Nephron (organoid): Measurements from ENCODE around the gene MIEF1.

Source experiments
- H3K27ac Mint-ChIP-seq, 3 experiments: 2 replicates each; pipeline ENCODE4 v1.8.0; 2020; ENCODE audit warnings: mixed read lengths in 3 of 3, mild to moderate bottlenecking in 2 of 3, moderate library complexity in 1 of 3
- H3K27me3 Mint-ChIP-seq: 2 replicates; pipeline ENCODE4 v1.8.0; 2021; ENCODE audit warnings: low read depth, mild to moderate bottlenecking, moderate library complexity, mixed read lengths
- H3K36me3 Mint-ChIP-seq: 2 replicates; pipeline ENCODE4 v1.8.0; 2020; ENCODE audit warnings: low read depth, mixed read lengths
- H3K4me1 Mint-ChIP-seq: 2 replicates; pipeline ENCODE4 v1.8.0; 2020; ENCODE audit warnings: mixed read lengths
- H3K4me3 Mint-ChIP-seq, 3 experiments: 2 replicates each; pipeline ENCODE4 v1.8.0; 2020; ENCODE audit warnings: mild to moderate bottlenecking in 3 of 3, mixed read lengths in 3 of 3, moderate library complexity in 2 of 3
- H3K9me3 Mint-ChIP-seq: 2 replicates; pipeline ENCODE4 v1.8.0; 2020; ENCODE audit warnings: mixed read lengths
- CTCF ChIP-seq, 3 experiments: fragments of 200-600 bp; sonication (generic); IDR thresholded peaks; one replicate each; pipeline ENCODE4 v1.5.0; 2021; ENCODE audit warnings: antibody characterized with exemption in 3 of 3; ENCODE audit not compliant: unreplicated experiment in 3 of 3

Gene MIEF1

GRCh38 chr22:39511226-39511625, 9.1 kb downstream of the MIEF1 start:
- H3K27me3 Mint-ChIP-seq = no peaks in the 10 kb centered on the region
- H3K4me1 Mint-ChIP-seq = peaks cover 4% of the 10 kb centered on the region
- H3K27ac Mint-ChIP-seq = no peak overlapping the region
- H3K9me3 Mint-ChIP-seq = no peaks in the 10 kb centered on the region
- no peak for TF ChIP-seq CTCF (IDR thresholded peaks at IDR 0.05; ENCODE audit: unreplicated experiment in 3 of 3)
- no peak overlapping the region for H3K4me3 Mint-ChIP-seq
- H3K36me3 Mint-ChIP-seq = peaks cover 72% of the 10 kb centered on the region

- H3K27me3 Mint-ChIP-seq = no peaks in the 10 kb centered on the region
- H3K27ac Mint-ChIP-seq = no peak overlapping the region
- TF ChIP-seq CTCF (IDR thresholded peaks at IDR 0.05; ENCODE audit: unreplicated experiment in 3 of 3) = no peak
- no peak overlapping the region for H3K4me3 Mint-ChIP-seq
- H3K9me3 Mint-ChIP-seq = no peaks in the 10 kb centered on the region
- peaks cover 65% of the 10 kb centered on the region for H3K36me3 Mint-ChIP-seq
- H3K4me1 Mint-ChIP-seq = peaks cover 4% of the 10 kb centered on the region
Measured at GRCh38 chr22:39512026-39512425, 9.9 kb downstream of the MIEF1 start.

GRCh38 chr22:39513791-39514190, 11.7 kb downstream of the MIEF1 start:
- no peak overlapping the region for H3K27ac Mint-ChIP-seq
- TF ChIP-seq CTCF (IDR thresholded peaks at IDR 0.05; ENCODE audit: unreplicated experiment in 3 of 3) = no peak
- H3K4me1 Mint-ChIP-seq = peaks cover 19% of the 10 kb centered on the region
- H3K9me3 Mint-ChIP-seq = no peaks in the 10 kb centered on the region
- H3K4me3 Mint-ChIP-seq = no peak overlapping the region
- H3K36me3 Mint-ChIP-seq = peaks cover 58% of the 10 kb centered on the region
- no peaks in the 10 kb centered on the region for H3K27me3 Mint-ChIP-seq

GRCh38 chr22:39514373-39514973, 12.4 kb downstream of the MIEF1 start:
- TF ChIP-seq CTCF (IDR thresholded peaks at IDR 0.05; ENCODE audit: unreplicated experiment in 3 of 3) = peak; percentile 64 to 71 (median 71)
- peaks cover 54% of the 10 kb centered on the region for H3K36me3 Mint-ChIP-seq
- H3K27me3 Mint-ChIP-seq = no peaks in the 10 kb centered on the region
- no peaks in the 10 kb centered on the region for H3K9me3 Mint-ChIP-seq
- peak overlapping the region in 2 of 3 experiments; percentile 9 to 63 for H3K27ac Mint-ChIP-seq
- no peak overlapping the region for H3K4me3 Mint-ChIP-seq
- H3K4me1 Mint-ChIP-seq = peaks cover 24% of the 10 kb centered on the region

GRCh38 chr22:39515266-39516050, 13.4 kb downstream of the MIEF1 start:
- no peak for TF ChIP-seq CTCF (IDR thresholded peaks at IDR 0.05; ENCODE audit: unreplicated experiment in 3 of 3)
- H3K4me1 Mint-ChIP-seq = peaks cover 24% of the 10 kb centered on the region
- H3K9me3 Mint-ChIP-seq = no peaks in the 10 kb centered on the region
- H3K27me3 Mint-ChIP-seq = peaks cover 3% of the 10 kb centered on the region
- H3K4me3 Mint-ChIP-seq = peak overlapping the region in 1 of 3 experiments; percentile 62
- H3K27ac Mint-ChIP-seq = no peak overlapping the region
- peaks cover 48% of the 10 kb centered on the region for H3K36me3 Mint-ChIP-seq
